Measurements from ENCODE around the gene ETV5.
A peak's percentile ranks its signal among the peaks of the same experiment; 100 is the strongest.

The ETV5 gene

GRCh38 chr3:186108941-186109865 is at the start of gene ETV5:
TSS of gene ETV5 (minus strand) at chr3:186109089. CDS start at chr3:186105868, 3,221 bp downstream.
- TF ChIP-seq CTCF (IDR thresholded peaks at IDR 0.05; ENCODE audit: extremely low read depth, missing control alignments) = no peak
- peak; percentile 98 for DNase-seq (ENCODE audit: low spot score)

GRCh38 chr3:186154641-186155040 is 45.8 kb upstream of the ETV5 start:
- DNase-seq (ENCODE audit: low spot score) = no peak
- no peak for TF ChIP-seq CTCF (IDR thresholded peaks at IDR 0.05; ENCODE audit: extremely low read depth, missing control alignments)

GRCh38 chr3:186152889-186153292 is 44.0 kb upstream of the ETV5 start:
- no peak for TF ChIP-seq CTCF (IDR thresholded peaks at IDR 0.05; ENCODE audit: extremely low read depth, missing control alignments)
- DNase-seq (ENCODE audit: low spot score) = peak; percentile 73

- no peak for TF ChIP-seq CTCF (IDR thresholded peaks at IDR 0.05; ENCODE audit: extremely low read depth, missing control alignments)
- no peak for DNase-seq (ENCODE audit: low spot score)
Observed at GRCh38 chr3:186152361-186152798, 43.5 kb upstream of the ETV5 start.

DNA sequence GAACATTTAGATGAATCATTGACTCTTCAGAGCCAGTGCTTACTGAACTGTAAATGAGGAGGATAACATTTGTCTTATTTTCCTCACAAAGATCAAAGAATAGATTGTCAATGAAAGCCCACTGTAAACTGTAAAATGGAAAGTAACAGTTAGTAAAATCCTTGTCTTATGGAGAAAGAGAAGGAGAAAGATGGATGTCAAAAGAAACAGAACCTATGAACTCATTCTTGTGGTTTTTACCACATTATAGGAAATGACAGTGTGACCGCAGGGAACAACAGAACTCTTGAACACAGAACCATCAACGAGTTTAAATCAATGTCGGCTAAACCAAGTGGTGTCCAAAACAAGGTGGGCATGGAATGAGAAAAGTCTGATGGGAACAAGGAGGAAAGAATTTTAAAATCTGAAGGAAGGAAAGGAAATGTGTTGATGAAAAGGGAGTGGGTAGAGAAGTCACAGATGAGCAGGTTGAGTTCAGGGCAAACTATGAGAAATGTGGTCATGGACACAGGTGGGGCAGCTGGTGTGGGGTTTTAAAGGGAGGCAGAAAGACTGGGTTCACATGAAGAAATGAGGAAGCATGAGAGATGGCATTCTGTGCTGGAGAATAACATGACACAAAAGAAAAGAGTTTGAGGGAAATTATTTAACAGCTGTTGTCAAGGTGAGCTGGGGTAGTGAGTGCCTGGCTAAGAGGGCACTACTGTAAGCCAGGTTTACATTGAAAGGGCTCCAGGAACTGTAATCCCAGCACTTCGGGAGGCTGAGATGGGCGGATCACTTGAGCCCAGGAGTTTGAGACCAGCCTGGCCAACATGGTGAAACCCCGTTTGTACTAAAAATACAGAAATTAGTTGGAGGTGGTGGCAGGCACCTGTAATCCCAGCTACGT is 42.4 kb upstream of the ETV5 start:
- no peak for DNase-seq (ENCODE audit: low spot score)
- TF ChIP-seq CTCF (IDR thresholded peaks at IDR 0.05; ENCODE audit: extremely low read depth, missing control alignments) = no peak

DNA sequence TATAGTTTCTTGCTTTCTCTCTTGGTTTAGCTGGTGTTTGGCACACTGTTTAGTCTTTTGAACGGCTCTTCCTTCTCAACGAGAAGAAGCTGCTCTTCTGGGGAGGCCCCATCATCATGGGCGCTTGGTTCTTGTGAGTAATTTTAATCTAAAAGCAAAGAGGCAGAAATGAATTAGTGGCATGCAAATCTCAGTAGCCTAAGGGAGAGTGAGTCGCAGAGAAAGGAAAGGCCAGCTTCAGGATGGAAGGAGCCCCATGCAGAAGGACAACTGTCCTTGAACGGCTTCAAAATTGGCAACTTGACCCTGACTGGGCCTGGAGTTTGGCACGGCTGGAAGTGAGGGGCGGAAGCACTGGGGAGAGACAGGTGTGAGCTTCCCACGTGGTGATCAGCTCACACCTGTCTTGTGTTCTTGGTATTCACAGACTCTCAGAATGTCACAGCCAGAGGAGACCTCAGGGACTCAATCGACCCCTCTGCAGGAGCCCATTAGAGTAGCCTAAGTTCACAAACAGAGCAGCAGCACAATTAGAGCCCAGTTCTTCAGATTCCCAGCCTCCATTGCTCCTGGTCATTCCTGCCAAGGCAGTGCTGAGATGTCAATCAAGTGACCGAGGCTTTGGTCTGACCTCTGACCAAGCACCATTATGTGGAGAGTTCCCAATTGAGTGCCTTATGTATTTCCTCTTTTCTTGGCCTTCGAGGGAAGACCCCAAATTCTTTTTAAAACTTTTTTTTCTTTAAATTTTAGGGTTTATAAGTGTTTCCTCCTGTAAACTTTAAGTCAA is 41.3 kb upstream of the ETV5 start:
- TF ChIP-seq CTCF (IDR thresholded peaks at IDR 0.05; ENCODE audit: extremely low read depth, missing control alignments) = no peak
- DNase-seq (ENCODE audit: low spot score) = no peak

Data from GM20000 (cell line).